NCI-H1092 treated with DMSO at 0.1 percent for 48 hours (cell line): ENCODE data around the gene GNG12.
A peak's percentile ranks its signal among the peaks of the same experiment; 100 is the strongest.

Experiments
- DNase-seq: peaks from one replicate; lab custom pipeline; 2025; lab: John Stamatoyannopoulos, UW

Gene GNG12

DNA sequence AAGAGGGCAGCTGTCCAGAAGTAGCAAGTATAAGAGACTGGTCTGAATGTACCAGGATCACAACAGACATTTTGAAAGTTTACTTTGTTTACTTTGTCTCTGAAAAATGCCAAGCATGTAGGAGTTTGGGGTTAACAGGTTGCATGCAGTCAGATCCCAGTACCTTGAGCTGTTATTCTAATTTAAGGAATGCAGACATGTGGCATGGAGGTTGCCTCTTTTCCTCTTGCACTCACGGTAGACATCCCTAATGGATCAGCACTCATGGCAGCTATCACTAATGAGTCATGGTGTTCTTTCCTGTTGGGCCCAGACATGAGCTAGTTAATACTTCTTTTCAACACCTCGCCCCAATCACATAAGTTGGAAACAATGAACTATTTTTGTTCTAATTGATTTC, 81.0 kb downstream of the GNG12 start:
- DNase-seq = no peak

DNA sequence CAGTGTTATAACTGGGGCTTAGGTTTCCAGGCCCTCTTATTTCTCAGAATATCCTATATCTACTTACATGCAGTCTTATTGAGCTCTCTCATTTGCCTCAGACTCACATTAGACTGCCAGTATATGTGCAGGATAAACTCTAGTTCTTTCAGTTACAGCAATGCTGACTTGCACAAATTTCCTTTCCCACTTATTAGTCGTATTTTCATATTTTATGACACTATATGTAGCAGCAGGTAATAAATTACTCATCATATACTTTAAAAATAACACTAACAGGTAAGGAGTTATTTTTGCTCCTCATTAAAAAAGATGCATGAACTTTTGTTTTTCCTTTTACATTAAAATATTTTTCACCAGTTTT, 82.6 kb downstream of the GNG12 start:
- no peak for DNase-seq

DNA sequence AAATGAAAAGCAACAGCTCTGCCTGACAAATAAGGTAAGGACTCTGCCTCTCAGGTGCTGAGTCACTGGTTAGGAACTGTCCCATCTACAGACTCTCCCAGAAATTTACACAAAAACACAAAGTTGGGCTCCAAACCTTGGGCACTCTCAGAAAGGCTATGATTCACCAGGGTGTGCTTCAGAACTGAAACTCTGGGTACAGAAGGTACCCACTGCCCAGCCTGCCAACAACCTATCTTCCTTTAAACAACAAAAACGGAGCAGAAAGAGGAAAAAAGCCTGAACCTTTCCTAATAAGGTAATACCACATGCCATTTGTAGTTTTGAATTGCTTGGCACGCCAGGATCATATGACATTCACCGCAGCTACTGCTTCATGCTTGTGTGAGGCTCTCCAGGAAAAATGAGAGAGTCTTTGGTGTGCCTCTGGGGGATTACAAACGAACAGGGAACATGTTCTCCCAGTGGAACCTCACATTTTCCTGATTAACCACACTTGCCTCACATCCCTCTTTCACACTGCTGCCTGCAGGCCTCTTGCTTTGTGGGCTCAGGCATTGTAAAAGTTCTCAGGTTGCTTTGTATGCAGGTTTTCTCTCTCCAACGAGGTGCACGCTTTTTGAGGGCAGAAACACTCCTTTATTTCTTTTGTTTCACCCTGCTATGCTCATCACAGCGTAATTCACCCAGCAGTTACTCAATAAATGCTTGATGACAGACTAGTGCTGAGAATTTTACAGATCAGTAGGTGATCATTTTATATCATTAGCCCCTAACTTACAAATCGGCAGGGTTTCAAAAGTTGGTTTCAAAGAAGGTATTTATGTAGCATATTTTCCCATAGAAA, 83.2 kb downstream of the GNG12 start:
- peak; percentile 47 for DNase-seq

DNA sequence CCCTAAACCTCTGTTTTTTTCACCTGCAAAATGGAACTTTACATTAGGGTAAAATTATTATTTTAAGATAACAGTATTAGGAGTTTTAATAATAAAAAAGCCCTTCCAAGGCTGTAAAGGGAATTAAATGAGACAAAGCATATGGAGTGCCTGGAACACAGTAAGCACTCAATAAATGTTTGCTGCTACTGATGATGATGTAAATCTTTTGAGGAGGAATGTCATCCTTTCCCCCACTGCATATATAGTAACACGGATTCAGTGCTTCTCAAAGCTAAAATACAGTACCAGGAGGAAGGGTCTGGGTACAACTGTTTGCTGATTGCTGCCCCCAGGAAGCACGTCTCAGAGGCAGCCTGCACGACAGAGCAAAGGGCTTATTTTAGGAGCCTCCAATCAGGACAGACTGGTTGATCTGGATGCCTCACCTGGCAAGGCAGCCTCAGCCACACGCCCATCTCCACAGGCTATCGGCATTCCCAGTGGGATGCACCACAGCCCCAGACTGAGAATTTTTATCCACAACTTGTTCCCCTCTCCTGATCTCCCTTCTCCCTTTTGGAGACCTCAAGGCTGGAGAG, 83.9 kb downstream of the GNG12 start:
- DNase-seq = no peak

DNA sequence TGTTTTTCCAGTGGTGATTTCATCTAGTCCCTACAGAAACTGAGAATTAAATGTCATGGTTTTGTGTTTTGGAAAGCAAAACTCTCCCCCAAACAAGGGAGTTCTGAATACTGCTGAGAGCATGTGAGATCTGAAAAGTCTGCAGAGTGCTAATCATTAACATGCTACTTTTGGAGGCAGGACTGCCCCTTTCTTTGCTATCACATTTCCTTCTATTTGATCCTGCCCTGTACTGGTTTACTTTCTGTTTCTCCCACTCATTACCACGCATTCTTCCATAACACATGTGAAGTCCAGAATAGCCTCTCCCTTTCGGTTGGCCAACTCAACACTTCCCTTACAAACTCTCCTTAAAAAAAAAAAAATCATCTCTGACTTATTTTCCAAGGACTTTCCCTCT, 84.6 kb downstream of the GNG12 start:
- DNase-seq = no peak

DNA sequence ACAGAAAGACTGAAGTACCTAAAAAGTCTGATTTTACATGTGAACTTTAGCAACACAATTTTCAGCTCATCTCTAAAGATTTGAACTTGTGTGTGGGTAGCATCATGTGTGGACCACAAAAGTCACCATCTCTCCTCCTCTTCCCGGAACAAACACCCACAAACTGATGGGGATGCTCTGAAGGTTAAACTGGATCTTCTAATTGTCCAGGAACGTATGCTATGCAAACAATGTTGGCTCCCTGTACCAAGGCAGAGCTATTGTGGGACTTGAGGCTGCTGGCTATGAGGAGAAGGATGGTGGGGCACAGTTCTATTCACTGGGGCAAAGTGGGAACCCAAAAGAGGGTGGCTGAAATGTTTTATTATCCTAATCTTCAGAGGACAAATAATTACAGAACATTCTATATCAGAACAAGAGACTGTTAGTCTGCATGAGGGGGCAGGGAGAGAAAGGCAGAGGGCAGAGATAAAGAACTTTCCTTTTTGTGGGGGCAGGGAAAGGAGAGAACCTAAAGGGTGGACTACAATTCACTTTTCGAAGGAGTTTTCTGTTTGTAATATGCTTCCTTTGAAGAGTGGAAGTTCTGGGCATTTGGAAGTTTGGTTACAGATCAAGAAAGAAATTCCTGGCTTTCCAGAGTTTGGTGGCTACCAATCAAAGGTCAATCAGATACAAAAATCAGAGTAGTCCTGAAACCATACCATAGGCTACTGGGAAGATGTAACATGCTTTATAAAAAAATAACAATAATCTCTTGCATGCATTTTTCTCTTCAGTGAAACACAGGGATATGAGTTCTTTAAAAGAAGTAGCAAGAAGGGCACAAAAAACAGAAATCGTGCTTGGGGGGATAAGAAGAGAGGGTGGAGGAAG, 85.4 kb downstream of the GNG12 start:
- no peak for DNase-seq

DNA sequence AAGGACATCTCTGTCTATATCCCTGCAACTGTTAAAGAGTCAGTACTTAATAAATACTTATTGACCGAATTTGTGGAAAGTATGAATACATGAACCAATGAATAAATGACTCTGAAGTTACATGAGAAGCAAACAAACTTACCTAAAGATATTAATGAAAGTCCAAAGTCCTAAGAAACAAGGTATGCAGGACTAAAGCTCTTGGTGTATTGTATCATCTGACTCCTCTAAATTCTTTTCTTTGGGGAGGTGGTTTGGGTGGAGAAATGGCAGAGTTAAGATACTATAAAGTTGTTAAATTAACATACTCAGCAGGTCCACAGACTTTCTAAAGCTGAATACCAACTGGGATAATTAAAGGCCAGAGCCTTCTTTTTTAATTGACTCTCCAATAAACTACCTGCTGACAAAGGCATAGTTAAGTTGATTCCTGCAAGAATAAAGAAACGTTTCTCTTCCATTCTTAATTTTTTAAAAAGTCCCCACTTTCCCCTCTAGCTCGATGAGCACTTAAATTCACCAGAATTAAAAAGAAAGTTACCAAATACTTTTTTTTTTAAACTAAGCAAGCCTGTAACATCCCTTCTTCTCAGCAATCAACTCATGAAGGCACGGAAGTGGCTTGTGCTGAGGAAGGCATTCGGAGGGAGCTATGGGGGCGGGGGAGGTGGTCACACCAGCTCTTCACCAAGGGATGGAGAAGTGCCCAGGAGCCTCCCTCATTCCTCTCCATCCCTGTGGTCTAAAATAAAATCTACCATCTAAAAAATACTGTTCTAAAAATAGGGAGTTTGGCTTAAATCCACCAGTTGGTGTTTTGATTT, 87.2 kb downstream of the GNG12 start:
- no peak for DNase-seq

DNA sequence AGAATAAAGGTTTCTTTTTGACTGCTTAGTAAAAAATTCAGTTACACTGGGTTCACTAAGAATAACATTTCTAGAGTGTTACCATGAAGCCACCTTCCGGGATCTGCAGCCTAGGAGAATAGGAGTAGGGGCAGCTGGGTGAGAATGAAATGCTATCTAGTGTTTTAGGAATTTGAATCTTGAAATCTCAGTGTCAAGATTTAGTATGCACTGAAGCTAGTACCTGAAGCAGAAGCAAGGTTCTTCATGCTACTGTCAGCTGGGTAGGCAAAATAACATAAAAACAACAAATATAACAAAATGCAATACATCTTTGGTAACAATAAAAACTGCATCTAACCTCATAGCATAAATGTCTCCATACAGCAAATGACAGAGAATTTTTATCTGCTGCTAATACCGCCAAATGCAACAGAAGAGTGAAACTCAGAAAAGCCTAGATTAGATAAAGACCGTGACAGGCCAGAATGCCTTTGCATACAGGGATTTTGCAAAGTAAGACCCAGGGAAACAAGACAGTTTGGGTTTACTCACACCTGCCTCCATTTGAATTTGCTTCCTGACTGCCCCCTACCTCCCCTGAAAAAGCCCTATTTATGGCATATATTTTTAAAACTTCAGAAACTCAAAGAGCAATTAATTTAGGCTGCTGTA, 90.1 kb downstream of the GNG12 start:
- no peak for DNase-seq

DNA sequence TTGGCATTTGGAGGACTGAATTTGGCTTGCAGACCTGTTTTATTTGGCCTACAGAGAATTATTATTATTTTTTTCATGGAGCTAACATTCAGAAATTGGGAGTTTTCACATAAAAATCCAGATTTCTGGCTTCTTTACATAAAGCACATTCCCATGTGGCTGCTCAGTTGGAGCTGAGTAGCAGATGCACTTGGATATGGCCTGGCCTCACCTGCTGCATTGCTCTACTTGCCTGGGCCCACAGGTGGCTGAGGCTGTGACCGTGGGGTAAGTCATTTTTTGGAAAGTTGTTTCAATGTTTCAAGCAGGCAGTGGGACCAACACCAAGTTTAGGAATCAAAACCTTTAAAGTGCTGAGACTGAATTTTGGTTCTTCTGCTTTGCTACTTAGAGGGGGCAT, 91.5 kb downstream of the GNG12 start:
- no peak for DNase-seq

DNA sequence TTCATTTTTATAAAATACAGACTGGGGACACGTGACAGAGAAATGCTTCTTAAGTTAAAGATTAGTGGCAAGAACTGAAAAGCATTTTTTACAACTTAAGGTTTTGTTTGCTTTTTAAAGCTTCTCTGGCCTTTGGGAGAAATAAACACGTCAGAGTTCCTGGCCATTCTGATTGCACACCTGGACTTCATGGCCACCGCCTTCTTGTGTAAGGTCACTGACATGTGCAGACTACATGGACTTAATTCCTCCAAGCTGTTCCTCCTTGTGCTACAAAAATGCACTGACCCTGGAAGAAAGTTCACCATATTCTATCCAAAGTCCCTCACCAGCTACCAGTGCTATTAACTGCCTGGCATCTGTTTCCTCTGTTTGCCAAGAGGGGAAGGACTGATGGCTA, 92.1 kb downstream of the GNG12 start:
- DNase-seq = no peak

DNA sequence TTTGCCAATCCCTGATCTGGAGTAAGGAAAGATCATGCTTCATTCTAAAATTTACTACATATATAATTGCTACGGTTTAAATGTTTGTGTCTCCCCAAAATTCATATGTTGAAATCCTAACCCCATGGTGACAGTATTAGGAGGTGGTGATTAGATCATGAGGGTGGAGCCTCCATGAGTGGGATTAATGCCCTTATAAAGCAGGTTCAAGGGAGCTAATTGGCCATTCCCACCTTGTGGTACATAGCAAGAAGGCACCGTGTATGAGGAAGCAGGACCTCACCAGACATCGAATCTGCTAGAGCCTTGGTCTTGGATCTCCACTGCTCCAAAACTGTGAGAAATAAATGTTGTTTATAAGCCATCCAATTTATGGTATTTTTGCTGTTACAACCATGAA, 92.7 kb downstream of the GNG12 start:
- no peak for DNase-seq

DNA sequence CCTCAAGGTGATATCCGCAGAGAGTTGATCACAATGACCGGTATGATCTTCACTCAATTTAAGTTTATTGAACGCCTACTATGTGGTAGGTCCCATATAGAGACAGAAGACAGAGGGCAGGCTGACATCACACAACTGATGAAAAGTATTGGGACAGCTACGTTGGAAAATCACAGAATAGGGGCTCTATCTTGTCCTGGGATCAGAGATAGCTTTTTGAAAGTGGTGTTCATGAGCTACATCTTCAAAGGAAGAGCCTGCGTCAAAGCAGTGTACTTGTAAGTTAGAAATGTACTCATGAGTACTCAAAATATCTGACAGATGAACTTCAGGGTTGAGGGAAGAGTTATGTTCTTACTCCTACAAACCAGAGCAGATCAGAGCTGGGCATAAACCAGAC, 93.9 kb downstream of the GNG12 start:
- DNase-seq = no peak

DNA sequence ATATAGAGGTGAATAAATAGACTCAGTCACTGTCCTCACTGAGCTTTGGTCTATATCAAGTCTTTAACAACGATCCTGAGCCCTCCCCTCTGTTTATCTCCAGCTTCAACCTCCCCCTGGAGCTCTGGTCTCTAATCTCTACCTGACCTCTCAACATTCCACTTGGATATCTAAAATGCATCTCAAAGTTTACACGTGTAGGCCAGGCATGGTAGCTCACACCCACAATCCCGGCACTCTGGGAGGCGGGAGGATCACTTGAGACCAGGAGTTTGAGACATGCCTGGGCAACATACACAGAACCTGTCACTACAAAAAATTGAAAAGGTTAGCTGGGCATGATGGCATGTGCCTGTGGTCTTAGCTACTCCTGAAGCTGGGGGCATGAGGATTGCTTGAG, 94.9 kb downstream of the GNG12 start:
- DNase-seq = no peak

DNA sequence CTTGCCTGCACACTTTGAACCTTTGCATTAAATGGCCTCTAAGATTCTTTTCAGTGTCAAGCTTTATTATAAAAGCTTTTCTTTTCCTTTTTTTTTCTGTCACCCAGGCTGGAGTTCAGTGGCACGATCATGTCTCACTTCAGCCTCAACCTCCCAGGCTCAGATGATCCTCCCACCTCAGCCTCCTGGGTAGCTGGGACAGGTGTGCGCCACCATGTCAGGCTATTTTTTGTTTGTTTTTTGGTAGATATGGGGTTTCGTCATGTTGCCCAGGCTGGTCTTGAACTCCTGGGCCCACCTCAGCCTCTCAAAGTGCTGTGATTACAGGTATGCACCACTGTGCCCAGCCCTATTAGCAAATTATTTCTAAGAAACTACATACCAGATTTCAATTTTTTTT, 95.4 kb downstream of the GNG12 start:
- no peak for DNase-seq

DNA sequence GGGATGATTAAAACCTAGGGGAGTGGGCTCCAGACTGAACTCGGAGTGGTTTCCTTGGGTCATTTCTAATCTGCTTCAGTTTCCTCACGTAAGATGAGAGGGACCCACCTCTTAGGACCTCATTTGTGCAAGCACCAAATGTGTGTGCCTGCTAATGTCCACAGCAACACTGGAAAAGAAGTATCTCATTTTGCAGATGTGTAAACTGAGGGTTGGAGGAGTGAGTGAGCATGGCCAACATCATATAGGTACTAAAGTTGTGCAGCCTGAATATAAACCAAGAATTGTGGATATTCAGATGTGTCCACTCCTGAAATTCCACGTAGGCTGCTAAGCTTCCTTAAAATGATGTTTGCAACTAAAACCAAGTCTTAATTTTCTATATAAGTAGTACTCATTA, 96.5 kb downstream of the GNG12 start:
- DNase-seq = no peak

DNA sequence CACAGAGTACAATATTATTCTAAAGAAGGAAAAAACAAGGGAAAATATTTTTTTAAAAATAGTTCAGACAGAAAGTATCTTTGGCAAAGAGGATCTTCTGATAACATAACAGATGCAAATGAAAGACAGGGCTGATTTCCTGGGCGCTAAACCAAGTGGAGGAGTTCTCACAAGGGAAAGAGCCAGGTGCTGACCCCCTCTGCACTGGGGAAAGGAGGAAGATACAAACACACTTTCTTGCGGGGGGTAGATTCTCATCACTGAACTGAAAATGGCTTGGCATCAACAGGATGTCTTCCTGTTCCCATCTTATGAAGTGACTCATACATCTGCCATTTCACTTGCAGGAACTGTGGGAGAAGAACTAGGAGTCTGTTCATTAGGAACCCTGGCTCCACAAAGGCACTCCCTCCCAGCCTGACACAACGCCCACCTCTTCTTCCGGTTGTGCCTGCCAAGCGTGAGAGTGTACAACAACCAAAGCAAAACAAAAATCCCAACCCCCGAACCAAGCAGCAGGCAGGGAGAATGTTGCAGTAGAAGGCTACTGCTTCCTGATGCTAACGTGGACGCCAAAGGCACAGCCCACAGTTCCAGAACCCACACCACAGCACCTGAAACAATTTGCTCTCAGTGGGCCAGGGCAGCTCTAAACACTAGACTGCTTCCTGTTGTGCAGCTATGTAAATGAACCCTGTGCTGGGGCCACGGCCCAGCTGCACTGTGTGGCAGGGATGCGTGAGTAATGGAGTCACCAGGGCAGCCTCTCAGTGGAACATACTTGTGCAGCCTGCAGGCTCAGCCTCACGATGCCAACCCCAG, 97.2 kb downstream of the GNG12 start:
- DNase-seq = peak; percentile 60

DNA sequence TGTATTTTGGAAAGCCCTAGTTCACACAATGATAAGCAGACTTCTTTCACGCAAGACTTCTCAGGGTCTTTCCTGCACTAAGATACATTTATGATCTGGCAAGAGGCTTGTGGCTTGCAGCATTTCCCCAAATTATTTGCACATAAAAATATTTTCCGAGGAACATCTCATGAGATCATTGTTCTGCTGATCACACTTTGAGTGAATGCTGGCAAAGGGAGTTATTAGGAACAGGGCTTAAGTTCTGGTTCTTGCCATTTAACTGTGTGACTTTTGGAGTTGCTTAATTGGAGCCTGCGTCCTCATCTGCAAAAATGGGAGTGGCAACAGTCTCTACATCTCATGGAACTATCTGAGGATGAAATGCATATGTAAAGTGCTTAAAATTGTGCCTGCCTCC, 98.1 kb downstream of the GNG12 start:
- DNase-seq = no peak

DNA sequence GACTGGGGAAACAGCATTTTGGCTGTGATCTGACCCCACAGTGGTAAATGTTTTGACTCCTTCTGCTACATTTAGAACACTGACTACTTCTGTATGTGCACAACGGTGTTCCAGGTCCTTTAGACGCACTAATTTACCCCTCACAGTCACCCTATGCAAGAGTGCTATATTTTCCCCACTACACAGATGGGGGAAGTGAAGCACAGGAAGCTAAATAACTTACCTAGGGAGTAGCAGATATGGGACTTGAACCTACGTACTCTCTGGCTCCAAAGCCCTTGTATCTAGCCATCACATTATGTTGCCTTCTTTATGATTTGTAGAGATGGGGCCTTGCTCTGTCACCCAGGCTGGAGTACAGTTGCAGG, 99.0 kb downstream of the GNG12 start:
- DNase-seq = no peak

DNA sequence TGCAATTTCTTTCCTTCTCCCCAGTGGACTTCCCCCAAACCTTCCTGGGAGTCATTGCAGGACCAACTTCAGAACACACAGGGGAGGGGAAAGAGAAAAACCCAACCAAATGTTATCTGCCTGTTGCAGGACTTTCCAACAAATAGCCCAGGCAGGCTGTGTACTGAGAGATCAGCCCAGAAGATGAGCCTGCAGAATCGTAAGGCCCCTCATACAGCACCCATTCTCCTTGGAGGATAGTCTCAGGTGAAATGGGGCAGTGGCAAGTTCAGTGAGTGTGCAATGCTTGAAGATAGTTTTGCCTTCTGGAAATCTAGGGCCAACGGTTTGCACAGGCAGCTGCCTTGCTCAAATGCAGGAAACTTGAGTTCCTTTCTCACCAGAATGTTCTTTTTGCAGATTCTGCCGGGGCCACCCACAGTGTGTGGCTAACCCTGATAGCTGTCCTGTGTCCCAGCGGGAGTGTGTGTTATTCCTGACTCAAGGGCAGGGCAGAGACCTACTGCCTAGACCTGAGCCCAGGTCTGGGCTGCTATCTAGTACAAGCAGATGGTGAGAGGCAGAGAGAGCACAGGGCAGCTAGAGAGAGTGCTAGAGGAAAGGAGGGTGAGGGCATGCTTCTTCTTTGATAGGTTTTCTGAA, 99.5 kb downstream of the GNG12 start:
- no peak for DNase-seq

DNA sequence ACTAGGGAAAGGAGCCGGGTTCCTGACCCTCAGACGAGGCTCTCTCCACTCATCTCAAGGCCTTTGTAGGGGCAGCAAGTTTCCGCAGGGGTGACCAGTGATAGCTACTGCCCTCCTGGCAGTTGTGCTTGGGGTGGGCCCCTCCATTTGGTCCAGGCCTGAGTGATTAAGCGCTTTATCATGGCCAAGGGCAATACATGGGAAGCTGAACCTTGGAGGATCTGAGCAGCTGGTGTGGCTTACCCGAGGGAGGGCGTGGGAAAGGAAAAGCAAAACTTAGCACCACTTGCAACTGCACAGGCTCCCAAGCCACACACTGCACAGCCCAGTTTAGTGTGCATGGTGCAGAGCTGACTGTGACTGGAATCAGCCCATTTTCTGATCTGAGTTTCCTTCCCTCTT, 100.5 kb downstream of the GNG12 start:
- DNase-seq = no peak
